ENCODE measurements around the gene SHROOM3. TPM values are rescaled to one million over a fixed set of nuclear protein-coding genes. Genes with fewer than 3 reads are reported as not detected.

The SHROOM3 gene
- total RNA-seq, 1 experiment from 2014 or later, result 27.6 TPM

- TF ChIP-seq, protein P1, sequence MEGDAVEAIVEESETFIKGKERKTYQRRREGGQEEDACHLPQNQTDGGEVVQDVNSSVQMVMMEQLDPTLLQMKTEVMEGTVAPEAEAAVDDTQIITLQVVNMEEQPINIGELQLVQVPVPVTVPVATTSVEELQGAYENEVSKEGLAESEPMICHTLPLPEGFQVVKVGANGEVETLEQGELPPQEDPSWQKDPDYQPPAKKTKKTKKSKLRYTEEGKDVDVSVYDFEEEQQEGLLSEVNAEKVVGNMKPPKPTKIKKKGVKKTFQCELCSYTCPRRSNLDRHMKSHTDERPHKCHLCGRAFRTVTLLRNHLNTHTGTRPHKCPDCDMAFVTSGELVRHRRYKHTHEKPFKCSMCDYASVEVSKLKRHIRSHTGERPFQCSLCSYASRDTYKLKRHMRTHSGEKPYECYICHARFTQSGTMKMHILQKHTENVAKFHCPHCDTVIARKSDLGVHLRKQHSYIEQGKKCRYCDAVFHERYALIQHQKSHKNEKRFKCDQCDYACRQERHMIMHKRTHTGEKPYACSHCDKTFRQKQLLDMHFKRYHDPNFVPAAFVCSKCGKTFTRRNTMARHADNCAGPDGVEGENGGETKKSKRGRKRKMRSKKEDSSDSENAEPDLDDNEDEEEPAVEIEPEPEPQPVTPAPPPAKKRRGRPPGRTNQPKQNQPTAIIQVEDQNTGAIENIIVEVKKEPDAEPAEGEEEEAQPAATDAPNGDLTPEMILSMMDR (conservative IDR thresholded peaks at IDR 0.05), result no peak
- H2BK5ac ChIP-seq (ENCODE audit: insufficient read length, low read length), result no peak overlapping the region
- peaks cover 4% of the 10 kb centered on the region; the same call in 1 of the 2 replicates for H3K4me1 ChIP-seq (ENCODE audit: insufficient read depth, low read length)
- no CpG with 5 or more reads among the region's 3 CpGs for WGBS (ENCODE audit: extremely low coverage, insufficient read length, low lambda C conversion rate)
- H3K27ac ChIP-seq (ENCODE audit: insufficient read length, low read depth, low read length), result no peak overlapping the region
- no peaks in the 10 kb centered on the region for H3K9me3 ChIP-seq (ENCODE audit: control insufficient read depth, low read depth, low read length)
- no peak overlapping the region for H2BK120ac ChIP-seq (ENCODE audit: low read depth, low read length, poor library complexity, severe bottlenecking)
- H3K79me1 ChIP-seq (ENCODE audit: insufficient read depth, low read depth, low read length, poor library complexity, severe bottlenecking), result no peaks in the 10 kb centered on the region
- no peak overlapping the region for H2BK15ac ChIP-seq (ENCODE audit: low read depth, low read length)
- H3K9me3 Mint-ChIP-seq, result no peaks in the 10 kb centered on the region
- H3K4me3 Mint-ChIP-seq, result no peak overlapping the region
- no peak overlapping the region for H2BK20ac ChIP-seq (ENCODE audit: low read depth, low read length, poor library complexity, severe bottlenecking)
- no peak overlapping the region for H3K56ac ChIP-seq (ENCODE audit: insufficient read length, low read depth, low read length)
- H2BK12ac ChIP-seq (ENCODE audit: insufficient read length, low read depth, low read length), result no peak overlapping the region
- H3K23ac ChIP-seq (ENCODE audit: insufficient read length, low read depth, low read length), result no peak overlapping the region
- no peak for DNase-seq
- H2AFZ ChIP-seq (ENCODE audit: low read length), result no peak overlapping the region
- H3K79me2 ChIP-seq (ENCODE audit: insufficient read depth, low read length), result no peaks in the 10 kb centered on the region
- H3K4me1 Mint-ChIP-seq, result peaks cover 18 to 34% of the 10 kb centered on the region in 2 experiments
- H2AK5ac ChIP-seq (ENCODE audit: insufficient read length, low read length), result no peak overlapping the region
- H3K4ac ChIP-seq (ENCODE audit: low read depth, low read length), result no peak overlapping the region
- no peak overlapping the region for H3T11ph ChIP-seq (ENCODE audit: low read length)
- no peaks in the 10 kb centered on the region for H4K20me1 ChIP-seq (ENCODE audit: control insufficient read depth, insufficient read depth, insufficient read length)
- no peaks in the 10 kb centered on the region for H3K36me3 Mint-ChIP-seq (ENCODE audit: insufficient read depth in 1 of 3, low read depth in 3 of 3)
- no peaks in the 10 kb centered on the region for H3K23me2 ChIP-seq (ENCODE audit: insufficient read length, low read depth, low read length, poor library complexity, severe bottlenecking)
- H3K4me2 ChIP-seq (ENCODE audit: insufficient read depth, insufficient read length, low read length), result no peak overlapping the region
- H4K91ac ChIP-seq (ENCODE audit: insufficient read length, low read depth, low read length), result no peak overlapping the region
- H4K5ac ChIP-seq (ENCODE audit: insufficient read length, low read depth, low read length), result no peak overlapping the region
- no peaks in the 10 kb centered on the region; the same call in 1 of the 2 replicates for H3K27me3 Mint-ChIP-seq (ENCODE audit: low read depth)
- H4K8ac ChIP-seq (replicated peaks; ENCODE audit: insufficient read length, low read depth, low read length), result no peak overlapping the region
- no peak overlapping the region for H3K27ac Mint-ChIP-seq
- H3K18ac ChIP-seq (ENCODE audit: insufficient read length, low read depth, low read length), result no peak overlapping the region
- no peak overlapping the region for H3K14ac ChIP-seq (ENCODE audit: insufficient read depth, low read length)
- no peaks in the 10 kb centered on the region for H3K27me3 ChIP-seq (ENCODE audit: insufficient read depth, low read length)
- no peak overlapping the region for H3K9ac ChIP-seq (ENCODE audit: extremely low read depth, insufficient read length, low read length)
Observed at GRCh38 chr4:76571274-76571673, 136.2 kb downstream of the SHROOM3 start.
